Karpas-422 (cell line): ENCODE measurements around the gene TP53I11. TPM values are rescaled to one million over a fixed set of nuclear protein-coding genes. Genes with fewer than 3 reads are reported as not detected.

Source experiments
- DNase-seq: peaks from one replicate; pipeline ENCODE4 v3.0.0-alpha.2; 2015
- H2AFZ ChIP-seq: fragments of 200-600 bp; sonication (generic); 2 replicates; pipeline ENCODE4 v1.6.1; 2014; ENCODE audit warnings: antibody characterized with exemption, low read length, mixed read lengths
- H3K27ac ChIP-seq: fragments of 200-600 bp; sonication (generic); 2 replicates; pipeline ENCODE4 v1.5.1; 2014; ENCODE audit warnings: mild to moderate bottlenecking, low read length, moderate library complexity
- H3K27me3 ChIP-seq: fragments of 200-600 bp; sonication (generic); 2 replicates; pipeline ENCODE4 v1.6.1; 2014; ENCODE audit warnings: low read length, mixed read lengths
- H3K36me3 ChIP-seq: fragments of 200-600 bp; sonication (generic); 2 replicates; pipeline ENCODE4 v1.6.1; 2014; ENCODE audit warnings: low read length, mixed read lengths; ENCODE audit not compliant: insufficient read depth
- H3K4me1 ChIP-seq: fragments of 200-600 bp; sonication (generic); 2 replicates; pipeline ENCODE4 v1.6.1; 2014; ENCODE audit warnings: mild to moderate bottlenecking, low read length, mixed read lengths
- H3K4me2 ChIP-seq: fragments of 200-600 bp; sonication (generic); 2 replicates; pipeline ENCODE4 v1.6.1; 2014; ENCODE audit warnings: low read length, low read depth, mild to moderate bottlenecking; ENCODE audit not compliant: poor library complexity, severe bottlenecking
- H3K4me3 ChIP-seq: fragments of 200-600 bp; sonication (generic); 2 replicates; pipeline ENCODE4 v1.5.1; 2014; ENCODE audit warnings: mild to moderate bottlenecking, antibody characterized with exemption, low read length, mixed read lengths
- H3K79me2 ChIP-seq: fragments of 200-600 bp; sonication (generic); 2 replicates; pipeline ENCODE4 v1.6.1; 2014; ENCODE audit warnings: mild to moderate bottlenecking, low read length, mixed read lengths
- H3K9ac ChIP-seq: fragments of 200-600 bp; sonication (generic); 2 replicates; pipeline ENCODE4 v1.6.0; 2014; ENCODE audit warnings: low read length
- H3K9me2 ChIP-seq: fragments of 200-600 bp; sonication (generic), shearing (Covaris generic); replicated peaks from 2 replicates; pipeline ENCODE4 v1.6.0; 2014; ENCODE audit warnings: mild to moderate bottlenecking, low read length, moderate library complexity; ENCODE audit not compliant: insufficient read depth
- H3K9me3 ChIP-seq: fragments of 300-700, 200-600 bp; sonication (generic); 2 replicates; pipeline ENCODE4 v1.6.1; 2014; ENCODE audit warnings: low read length, mixed read lengths
- H4K20me1 ChIP-seq: fragments of 200-600 bp; sonication (generic); 2 replicates; pipeline ENCODE4 v1.6.1; 2014; ENCODE audit warnings: mild to moderate bottlenecking, antibody characterized with exemption, low read length, low read depth; ENCODE audit not compliant: insufficient read depth
- total RNA-seq: library from RNA; depleted of rRNA; stranded (reverse); fragments of >200 nt; shearing (Covaris generic); gene quantifications from 2 replicates; pipeline ENCODE4 v1.2.3, GENCODE V29; 2014; ENCODE audit warnings: low replicate concordance

Gene TP53I11
- total RNA-seq, 1 experiment from 2014 or later, result 0.34 TPM

- Histone ChIP-seq H3K9me2 (no peaks in the 10 kb centered on the region), H3K79me2 (no peaks in the 10 kb centered on the region), H4K20me1 (no peaks in the 10 kb centered on the region), H3K27ac (no peak overlapping the region), H3K27me3 (no peaks in the 10 kb centered on the region), H3K36me3 (no peaks in the 10 kb centered on the region), H3K4me3 (no peak overlapping the region), H2AFZ (no peak overlapping the region), H3K4me2 (no peak overlapping the region), H3K9me3 (no peaks in the 10 kb centered on the region), H3K4me1 (peaks cover 11% of the 10 kb centered on the region; the same call in 1 of the 2 replicates), H3K9ac (no peak overlapping the region)
- DNase-seq, result no peak
These were observed 16.0 kb upstream of the TP53I11 start for GRCh38 chr11:44966694-44967093.

DNA sequence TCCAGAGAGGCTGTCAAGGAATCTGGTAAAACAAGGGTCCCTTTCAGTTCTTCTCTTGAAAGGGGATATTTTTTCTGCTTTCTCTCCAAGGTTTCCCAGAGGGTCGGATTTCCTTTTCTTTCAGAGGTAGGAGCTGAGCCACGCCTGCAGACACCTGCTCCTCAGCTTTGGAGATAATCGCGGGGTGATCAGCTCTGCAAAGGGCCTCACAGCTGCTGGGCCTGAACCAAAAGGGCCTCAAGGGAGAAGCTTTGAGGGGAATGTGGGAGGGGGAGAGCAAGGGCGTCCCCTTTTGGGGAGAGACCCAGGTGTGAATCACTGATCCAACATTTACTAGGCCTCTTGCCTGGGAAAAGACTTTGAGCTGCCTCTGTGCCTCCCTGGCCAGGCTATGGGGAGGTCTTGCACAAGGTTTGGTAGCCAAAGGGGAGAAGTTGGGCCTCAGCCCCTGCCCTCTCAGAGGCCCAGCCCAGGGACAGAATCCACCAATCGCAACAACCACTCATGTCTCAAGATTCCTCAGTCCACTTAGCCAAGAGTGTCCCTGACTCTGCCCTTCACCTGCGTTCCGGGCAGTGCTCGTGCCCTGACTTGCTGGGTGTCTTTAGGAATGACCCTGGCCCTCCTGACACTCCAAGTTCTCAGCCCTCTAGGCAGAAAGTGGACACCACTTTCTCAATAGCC is 14.0 kb upstream of the TP53I11 start:
- H4K20me1 ChIP-seq, result no peaks in the 10 kb centered on the region
- H2AFZ ChIP-seq, result no peak overlapping the region
- H3K9me2 ChIP-seq, result no peaks in the 10 kb centered on the region

GRCh38 chr11:44963948-44964347 is 13.3 kb upstream of the TP53I11 start:
- H2AFZ ChIP-seq, result no peak overlapping the region
- no peak overlapping the region for H3K4me2 ChIP-seq
- H3K27me3 ChIP-seq, result no peaks in the 10 kb centered on the region
- H3K36me3 ChIP-seq, result no peaks in the 10 kb centered on the region
- no peak overlapping the region for H3K9ac ChIP-seq
- H3K27ac ChIP-seq, result no peak overlapping the region
- DNase-seq, result no peak
- H4K20me1 ChIP-seq, result no peaks in the 10 kb centered on the region
- peaks cover 11% of the 10 kb centered on the region; the same call in 1 of the 2 replicates for H3K4me1 ChIP-seq
- no peaks in the 10 kb centered on the region for H3K79me2 ChIP-seq
- no peak overlapping the region for H3K4me3 ChIP-seq
- no peaks in the 10 kb centered on the region for H3K9me3 ChIP-seq
- no peaks in the 10 kb centered on the region for H3K9me2 ChIP-seq

More for the DNA sequence above, 14.0 kb upstream of the TP53I11 start:
- no peak overlapping the region for H3K4me3 ChIP-seq
- no peaks in the 10 kb centered on the region for H3K27me3 ChIP-seq
- H3K9ac ChIP-seq, result no peak overlapping the region
- H3K4me2 ChIP-seq, result no peak overlapping the region
- no peaks in the 10 kb centered on the region for H3K36me3 ChIP-seq
- no peaks in the 10 kb centered on the region for H3K9me3 ChIP-seq
- no peaks in the 10 kb centered on the region for H3K79me2 ChIP-seq
- DNase-seq, result no peak
- no peak overlapping the region for H3K27ac ChIP-seq
- peaks cover 11% of the 10 kb centered on the region; the same call in 1 of the 2 replicates for H3K4me1 ChIP-seq

DNA sequence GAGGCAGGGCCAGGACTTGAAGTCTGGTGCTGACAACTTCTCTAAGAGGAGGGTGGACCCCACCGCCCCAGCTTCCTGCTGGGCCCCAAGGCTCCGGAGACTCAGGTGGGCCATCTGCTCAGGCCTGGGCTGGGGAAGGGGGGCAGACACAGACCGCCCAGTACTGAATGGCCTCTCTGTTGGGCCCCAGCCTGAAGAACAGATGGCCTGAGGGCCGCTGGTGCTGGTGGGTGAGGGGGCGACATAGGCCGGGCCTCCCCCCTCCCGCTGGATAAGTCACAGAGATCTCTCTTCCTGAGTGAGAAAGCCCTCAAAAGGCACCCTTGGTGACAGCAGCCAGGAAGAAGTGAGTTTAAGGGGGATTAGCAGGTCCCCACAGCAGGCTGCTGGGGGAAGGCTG is 12.5 kb upstream of the TP53I11 start:
- H4K20me1 ChIP-seq, result no peaks in the 10 kb centered on the region
- no peak for DNase-seq
- H3K79me2 ChIP-seq, result no peaks in the 10 kb centered on the region
- no peaks in the 10 kb centered on the region for H3K36me3 ChIP-seq
- H3K4me1 ChIP-seq, result peaks cover 8% of the 10 kb centered on the region; the same call in 1 of the 2 replicates
- no peak overlapping the region for H3K4me2 ChIP-seq
- no peaks in the 10 kb centered on the region for H3K9me3 ChIP-seq
- no peaks in the 10 kb centered on the region for H3K27me3 ChIP-seq
- H2AFZ ChIP-seq, result no peak overlapping the region
- no peak overlapping the region for H3K4me3 ChIP-seq
- no peaks in the 10 kb centered on the region for H3K9me2 ChIP-seq
- no peak overlapping the region for H3K27ac ChIP-seq
- no peak overlapping the region for H3K9ac ChIP-seq

DNA sequence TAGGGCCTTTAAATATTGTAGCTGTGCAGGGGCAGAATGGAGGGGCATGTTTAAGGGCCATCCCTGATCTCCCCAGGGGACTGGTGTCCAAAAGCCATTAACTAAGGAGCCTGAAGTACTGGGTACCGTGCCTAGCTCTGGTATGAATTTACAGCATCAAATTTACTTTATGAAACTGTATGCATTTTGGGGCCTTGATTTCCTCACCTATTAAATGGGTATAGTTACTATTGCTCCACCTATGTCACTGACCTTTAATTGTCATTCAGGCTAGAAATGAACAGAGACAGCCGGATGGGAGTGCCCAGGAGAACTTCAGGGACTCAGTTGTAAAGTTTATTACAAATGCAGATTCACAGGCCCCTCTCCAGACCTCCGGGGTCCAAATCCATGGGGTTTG is 11.8 kb upstream of the TP53I11 start:
- Histone ChIP-seq H2AFZ (no peak overlapping the region), H3K36me3 (no peaks in the 10 kb centered on the region)

GRCh38 chr11:44960200-44960845 is 9.6 kb upstream of the TP53I11 start:
- Histone ChIP-seq H3K27ac (no peak overlapping the region), H3K9me2 (no peaks in the 10 kb centered on the region), H3K9me3 (no peaks in the 10 kb centered on the region), H3K36me3 (no peaks in the 10 kb centered on the region), H3K4me3 (no peak overlapping the region), H4K20me1 (no peaks in the 10 kb centered on the region), H3K27me3 (no peaks in the 10 kb centered on the region), H3K9ac (no peak overlapping the region), H2AFZ (no peak overlapping the region), H3K79me2 (no peaks in the 10 kb centered on the region), H3K4me2 (no peak overlapping the region), H3K4me1 (peaks cover 7% of the 10 kb centered on the region; the same call in 1 of the 2 replicates)
- no peak for DNase-seq

More for the DNA sequence above, 11.8 kb upstream of the TP53I11 start:
- H3K4me1 ChIP-seq, result peaks cover 7% of the 10 kb centered on the region; the same call in 1 of the 2 replicates
- H4K20me1 ChIP-seq, result no peaks in the 10 kb centered on the region
- H3K27ac ChIP-seq, result no peak overlapping the region
- no peaks in the 10 kb centered on the region for H3K9me3 ChIP-seq
- DNase-seq, result no peak
- H3K4me2 ChIP-seq, result no peak overlapping the region
- no peaks in the 10 kb centered on the region for H3K27me3 ChIP-seq
- H3K4me3 ChIP-seq, result no peak overlapping the region
- H3K9ac ChIP-seq, result no peak overlapping the region
- H3K79me2 ChIP-seq, result no peaks in the 10 kb centered on the region
- no peaks in the 10 kb centered on the region for H3K9me2 ChIP-seq

DNA sequence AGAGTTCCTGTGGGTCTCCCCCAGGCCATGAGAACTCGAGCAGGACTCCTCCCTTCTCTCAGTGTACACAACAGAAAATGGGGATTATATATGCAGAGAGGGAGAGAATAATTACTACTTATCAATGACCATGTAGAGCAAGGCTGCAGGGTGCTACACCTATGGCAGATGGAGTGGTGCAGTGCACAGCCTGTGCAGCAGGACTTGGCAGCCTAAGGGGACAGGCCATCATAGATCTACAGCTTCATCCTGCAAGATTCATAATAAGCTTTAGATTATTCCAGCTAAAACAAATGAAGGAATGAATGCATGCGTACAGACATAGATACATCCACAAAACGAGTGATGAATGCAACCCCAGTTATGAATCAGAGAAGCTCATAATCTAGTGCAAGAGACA is 8.4 kb upstream of the TP53I11 start:
- Histone ChIP-seq H3K9me3 (no peaks in the 10 kb centered on the region), H3K9ac (no peak overlapping the region), H3K79me2 (no peaks in the 10 kb centered on the region), H4K20me1 (no peaks in the 10 kb centered on the region), H3K27ac (no peak overlapping the region), H2AFZ (no peak overlapping the region), H3K4me3 (no peak overlapping the region), H3K9me2 (no peaks in the 10 kb centered on the region), H3K4me2 (no peak overlapping the region), H3K27me3 (no peaks in the 10 kb centered on the region), H3K4me1 (peaks cover under 1% of the 10 kb centered on the region; the same call in 1 of the 2 replicates), H3K36me3 (no peaks in the 10 kb centered on the region)
- no peak for DNase-seq

- no peak overlapping the region for H3K27ac ChIP-seq
- H3K4me2 ChIP-seq, result no peak overlapping the region
- no peaks in the 10 kb centered on the region for H3K9me2 ChIP-seq
- H3K27me3 ChIP-seq, result no peaks in the 10 kb centered on the region
- H3K36me3 ChIP-seq, result no peaks in the 10 kb centered on the region
- no peaks in the 10 kb centered on the region for H3K79me2 ChIP-seq
- no peak overlapping the region for H3K4me3 ChIP-seq
- no peak for DNase-seq
- H4K20me1 ChIP-seq, result no peaks in the 10 kb centered on the region
- H3K4me1 ChIP-seq, result no peaks in the 10 kb centered on the region
- H2AFZ ChIP-seq, result no peak overlapping the region
- H3K9me3 ChIP-seq, result no peaks in the 10 kb centered on the region
- H3K9ac ChIP-seq, result no peak overlapping the region
These were observed 7.3 kb upstream of the TP53I11 start for GRCh38 chr11:44957776-44958564.
